ENCODE data around the gene FSTL5.

DNA sequence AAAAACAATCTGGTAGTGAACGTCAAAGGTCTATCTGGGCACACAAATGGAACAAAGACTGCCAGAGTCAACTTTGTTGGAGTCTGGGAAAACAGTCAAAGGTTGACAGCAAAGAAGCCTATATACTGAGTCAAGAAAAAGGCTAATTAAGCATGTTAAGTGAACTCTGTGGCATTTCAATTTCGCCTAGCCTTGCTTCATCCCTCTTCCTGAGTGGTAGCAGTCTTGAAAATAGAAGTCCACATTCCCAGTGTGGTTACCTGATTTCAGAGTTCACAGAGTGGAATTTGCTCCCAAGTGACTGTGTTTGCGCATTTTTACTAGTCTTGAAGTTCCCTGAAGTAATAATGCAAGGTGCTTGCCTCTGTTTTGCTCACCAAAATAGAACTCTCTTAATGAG is 760.0 kb downstream of the FSTL5 start:
- TF ChIP-seq EZH2 (IDR thresholded peaks at IDR 0.05; ENCODE audit: insufficient read depth, poor library complexity, severe bottlenecking) (no peak), EZH2phosphoT487 (IDR thresholded peaks at IDR 0.05; ENCODE audit: insufficient read depth, low read depth) (no peak)

Data from GM23248 (cell line).